ENCODE data around the gene DDHD1.
"Not testable (repeated sequence)": the region's sequence is repeated elsewhere in the genome, so short reads cannot be mapped to it uniquely, and the experiment has no call there.

DDHD1 gene

GRCh38 chr14:53152184-53152886, 788 bp downstream of the DDHD1 start:
- peak in 2 of 3 donors; percentile 35 to 49 for DNase-seq (ENCODE audit: low read depth in 3 of 3, low spot score in 1 of 3)

DNA sequence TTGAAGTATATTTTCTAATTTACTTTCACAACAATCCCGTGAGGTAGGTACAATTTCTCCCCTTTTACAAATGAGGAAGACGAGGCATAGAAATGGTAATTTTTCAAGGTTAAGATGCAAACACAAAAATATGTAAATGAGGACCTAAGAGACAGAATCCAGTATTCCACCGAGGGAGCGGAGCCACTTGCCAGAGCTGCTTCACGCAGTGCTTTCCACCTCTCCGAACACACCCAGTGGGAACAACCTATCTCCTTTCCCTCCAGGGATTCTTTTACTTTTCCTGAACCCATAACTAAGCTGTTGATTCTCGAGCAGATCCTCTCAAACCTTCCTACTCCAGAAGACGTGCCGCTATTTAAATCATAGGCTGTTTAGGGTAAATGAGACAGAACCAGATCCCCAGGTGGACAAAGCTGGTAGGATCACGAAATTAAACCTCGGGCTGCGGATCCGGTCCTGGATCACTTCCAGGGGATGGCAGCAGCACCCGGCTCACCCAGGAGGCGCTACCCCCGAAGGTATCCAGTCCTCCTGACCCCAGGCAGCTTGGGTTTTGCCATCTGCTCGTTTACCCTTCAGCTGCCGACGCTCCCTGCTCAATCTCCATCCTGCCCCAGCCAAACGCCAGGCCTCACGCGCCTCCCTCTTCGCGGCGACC, 1.5 kb downstream of the DDHD1 start:
- no peak for DNase-seq (ENCODE audit: low read depth in 3 of 3, low spot score in 1 of 3)

DNA sequence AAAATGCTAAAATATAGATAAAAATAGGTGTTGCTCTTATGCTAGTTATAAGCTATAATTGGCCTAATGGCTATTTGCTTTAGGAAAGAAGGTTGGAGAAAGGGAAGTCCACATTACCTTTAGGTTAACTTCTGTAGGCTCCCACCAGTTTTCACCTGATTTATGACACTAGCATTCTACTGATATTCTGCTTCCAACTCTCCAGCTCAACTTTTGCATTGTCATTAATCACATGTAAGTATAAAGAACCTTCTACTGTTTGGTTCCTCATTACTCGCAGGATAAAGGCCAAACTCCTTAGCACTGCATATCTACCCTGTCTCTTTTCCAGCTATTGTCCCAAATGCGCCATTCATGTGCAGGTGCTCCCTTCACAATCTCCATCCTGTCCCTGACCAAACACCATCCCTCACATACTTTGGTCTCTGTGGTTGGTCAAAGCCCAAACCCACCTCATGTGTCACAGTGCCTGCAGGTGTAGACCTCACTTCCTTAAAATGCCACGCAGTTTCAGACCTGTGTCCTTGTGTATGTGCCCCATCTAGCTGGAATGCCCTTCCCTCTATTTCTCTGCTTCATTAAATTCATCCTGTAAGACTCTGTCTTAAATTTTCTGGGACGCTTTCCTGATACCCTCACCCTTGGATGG, 3.3 kb downstream of the DDHD1 start:
- no peak for DNase-seq (ENCODE audit: low read depth in 3 of 3, low spot score in 1 of 3)

DNA sequence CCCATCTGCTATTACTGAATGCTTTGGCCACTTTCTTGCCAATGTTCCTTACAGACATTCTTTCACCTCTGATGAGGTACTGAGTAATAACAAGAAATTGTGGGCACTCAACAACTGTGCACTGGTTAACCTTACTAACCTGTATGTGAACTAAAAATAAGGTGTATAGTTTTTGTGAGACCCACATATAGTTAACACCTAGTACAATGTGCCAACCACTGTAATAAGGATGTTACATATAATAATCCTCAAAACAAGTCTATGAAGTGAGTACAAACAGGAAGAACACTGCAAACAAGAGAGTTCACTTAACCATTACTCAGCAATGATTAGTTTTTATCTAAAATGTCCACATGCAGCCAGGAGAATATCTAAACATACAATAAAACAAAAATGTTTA, 4.5 kb downstream of the DDHD1 start:
- DNase-seq (ENCODE audit: low read depth in 3 of 3, low spot score in 1 of 3), result no peak

DNA sequence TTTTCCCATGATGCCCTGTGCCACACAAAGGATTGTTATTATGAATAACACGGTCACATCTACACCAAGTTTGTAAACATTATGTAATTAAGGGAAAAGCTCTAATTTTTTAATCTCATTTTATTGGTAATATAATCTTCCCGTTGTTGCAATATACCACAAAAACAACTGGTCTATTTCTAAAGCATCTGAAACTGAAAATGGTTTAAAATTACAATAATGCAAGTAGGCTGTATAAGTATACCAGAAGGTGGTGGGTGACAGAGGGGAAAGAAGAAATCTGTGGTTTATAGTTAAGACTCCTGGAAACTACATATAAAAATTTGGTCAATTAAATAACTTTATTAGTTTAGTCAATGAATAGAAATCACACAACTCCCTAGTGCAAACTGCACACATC, 5.2 kb downstream of the DDHD1 start:
- no peak for DNase-seq (ENCODE audit: low read depth in 3 of 3, low spot score in 1 of 3)

GRCh38 chr14:53147208-53147607, 5.9 kb downstream of the DDHD1 start:
- DNase-seq (ENCODE audit: low read depth in 3 of 3, low spot score in 1 of 3), result no peak

DNA sequence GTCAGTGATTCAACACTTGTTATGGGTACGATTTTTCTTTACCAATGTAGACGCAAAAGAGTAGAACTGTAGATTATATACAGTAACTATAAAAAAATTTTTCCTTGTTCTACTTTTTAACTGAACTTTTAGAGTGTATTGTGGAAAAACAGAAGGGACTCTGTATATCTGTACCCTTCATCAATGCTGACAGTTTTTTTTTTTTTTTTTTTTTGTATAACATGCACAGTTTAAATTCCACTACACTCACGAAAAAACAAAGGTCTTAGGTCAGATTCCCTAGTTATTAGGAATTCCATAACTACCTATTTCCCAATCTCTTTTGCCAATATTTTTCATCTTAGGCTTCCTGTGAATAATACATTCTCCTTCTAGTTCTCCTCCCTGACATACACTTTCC, 6.4 kb downstream of the DDHD1 start:
- DNase-seq (ENCODE audit: low read depth in 3 of 3, low spot score in 1 of 3), result no peak

DNA sequence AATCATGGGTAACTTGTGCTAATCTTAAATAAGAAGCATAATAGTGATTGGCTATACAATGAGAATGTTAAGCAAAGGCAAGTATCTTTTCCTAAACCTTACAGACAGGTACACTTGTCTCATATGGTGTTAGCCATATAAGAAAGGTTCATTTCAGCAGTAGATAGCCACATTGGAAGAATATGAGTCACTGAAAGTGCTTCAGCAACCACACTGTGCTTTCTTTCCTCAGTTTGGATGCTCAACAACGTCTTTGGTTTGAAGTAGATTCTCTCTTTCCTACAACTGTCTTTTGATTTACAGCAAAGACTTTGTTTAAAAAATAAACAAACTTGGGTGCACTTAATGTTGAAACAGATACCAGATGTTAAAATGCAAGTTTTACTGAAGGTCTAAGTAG, 8.9 kb downstream of the DDHD1 start:
- no peak for DNase-seq (ENCODE audit: low read depth in 3 of 3, low spot score in 1 of 3)

- DNase-seq (ENCODE audit: low read depth in 3 of 3, low spot score in 1 of 3), result no peak
Measured at GRCh38 chr14:53140585-53140984, 12.5 kb downstream of the DDHD1 start.

- no peak for DNase-seq (ENCODE audit: low read depth in 3 of 3, low spot score in 1 of 3)
Measured at GRCh38 chr14:53137568-53138203, 15.4 kb downstream of the DDHD1 start.

GRCh38 chr14:53130491-53130890, 22.6 kb downstream of the DDHD1 start:
- not testable (repeated sequence) for DNase-seq (ENCODE audit: low read depth in 3 of 3, low spot score in 1 of 3)

DNA sequence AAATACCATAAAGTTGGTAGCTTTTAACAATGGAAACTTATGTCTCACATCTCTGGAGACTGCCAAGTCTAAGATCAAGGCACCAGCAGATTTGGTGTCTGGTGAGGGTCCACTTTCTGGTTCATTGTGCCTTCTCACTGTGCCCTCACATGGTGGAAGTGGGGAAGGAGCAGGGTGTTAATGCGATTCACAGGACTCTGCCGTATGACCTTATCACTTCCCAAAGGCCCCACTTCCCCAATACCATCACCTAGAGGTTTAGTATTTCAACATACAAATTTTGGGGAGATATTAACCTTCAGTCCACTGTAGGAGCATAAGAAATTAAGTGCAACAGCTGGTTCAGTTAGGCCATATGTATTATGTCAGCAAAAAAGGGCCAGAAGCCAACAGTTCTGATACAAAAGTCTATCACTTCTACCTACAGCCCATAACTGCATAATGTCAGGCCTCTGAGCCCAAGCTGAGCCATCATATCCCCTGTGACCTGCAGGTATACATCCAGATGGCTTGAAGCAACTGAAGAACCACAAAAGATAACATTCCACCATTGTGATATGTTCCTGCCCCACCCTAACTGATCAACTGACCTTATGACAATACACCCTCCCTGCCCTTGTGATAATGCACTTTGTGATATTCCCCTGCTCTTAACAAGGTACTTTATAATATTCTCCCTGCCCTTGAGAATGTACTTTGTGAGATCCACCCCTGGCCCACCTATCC, 24.7 kb downstream of the DDHD1 start:
- no peak for DNase-seq (ENCODE audit: low read depth in 3 of 3, low spot score in 1 of 3)

- no peak for DNase-seq (ENCODE audit: low read depth in 3 of 3, low spot score in 1 of 3)
Measured at GRCh38 chr14:53127832-53128231, 25.3 kb downstream of the DDHD1 start.

DNA sequence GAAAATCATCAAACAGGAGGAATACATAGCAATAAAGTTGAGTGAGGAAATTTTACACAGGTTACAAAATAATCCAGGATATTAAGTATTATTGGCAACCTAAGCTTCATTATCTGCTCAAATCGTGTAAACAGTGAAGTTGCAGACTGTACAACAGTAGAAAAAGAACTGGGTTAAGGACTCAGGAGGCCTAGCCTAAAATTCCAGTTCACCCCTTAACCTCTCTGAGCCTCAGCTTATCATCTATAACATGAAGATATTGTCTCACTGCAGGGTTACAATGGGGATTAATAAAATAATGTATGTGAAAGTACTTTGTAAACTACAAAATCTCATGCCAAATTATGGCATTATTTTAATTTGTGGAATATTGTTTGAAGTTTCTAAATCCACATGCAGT, 26.0 kb downstream of the DDHD1 start:
- DNase-seq (ENCODE audit: low read depth in 3 of 3, low spot score in 1 of 3), result no peak

- no peak for DNase-seq (ENCODE audit: low read depth in 3 of 3, low spot score in 1 of 3)
Measured at GRCh38 chr14:53126731-53127130, 26.4 kb downstream of the DDHD1 start.

- no peak for DNase-seq (ENCODE audit: low read depth in 3 of 3, low spot score in 1 of 3)
Measured at GRCh38 chr14:53124786-53125185, 28.3 kb downstream of the DDHD1 start.

- DNase-seq (ENCODE audit: low read depth in 3 of 3, low spot score in 1 of 3), result not testable (repeated sequence)
Measured at GRCh38 chr14:53121419-53121818, 31.7 kb downstream of the DDHD1 start.

GRCh38 chr14:53117479-53117878, 35.6 kb downstream of the DDHD1 start:
- not testable (repeated sequence) for DNase-seq (ENCODE audit: low read depth in 3 of 3, low spot score in 1 of 3)

DNA sequence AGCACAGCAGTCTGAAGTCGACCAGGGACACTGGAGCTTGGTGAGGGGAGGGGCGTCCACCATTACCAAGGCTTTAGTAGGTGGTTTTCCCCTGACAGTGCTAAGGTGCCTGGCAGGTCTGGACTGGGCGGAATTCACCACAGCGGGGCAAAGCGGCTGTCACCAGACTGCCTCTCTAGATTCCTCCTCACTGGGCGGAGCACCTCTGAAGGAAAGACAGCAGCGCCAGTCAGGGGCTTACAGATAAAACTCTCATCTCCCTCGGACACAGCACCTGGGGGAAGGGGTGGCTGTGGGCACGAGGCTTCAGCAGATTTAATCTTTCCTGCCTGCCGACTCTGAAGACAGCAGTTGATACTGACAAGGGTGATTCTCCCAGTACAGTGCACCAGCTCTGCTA, 39.1 kb downstream of the DDHD1 start:
- no peak for DNase-seq (ENCODE audit: low read depth in 3 of 3, low spot score in 1 of 3)

GRCh38 chr14:53110096-53110495, 43.0 kb downstream of the DDHD1 start:
- DNase-seq (ENCODE audit: low read depth in 3 of 3, low spot score in 1 of 3), result no peak
